Prostate gland (tissue), 2 donors: ENCODE measurements around the gene ECE1.

Source experiments
- POLR2A ChIP-seq: fragments of 450-650 bp; IDR thresholded peaks from one replicate; pipeline ENCODE4 v1.6.1; 2016; ENCODE audit warnings: antibody characterized with exemption, mild to moderate bottlenecking
- POLR2AphosphoS5 ChIP-seq: sonication (generic); formaldehyde crosslinking; IDR thresholded peaks from one replicate; pipeline ENCODE4 v1.6.1; 2017; ENCODE audit warnings: antibody characterized with exemption
- TF ChIP-seq, protein P1 (sequence below), 4 experiments: fragments of 200-600 bp in 2 of 4; fragments of 450-650 bp in 2 of 4; sonication (generic) in 2 of 4; IDR thresholded peaks; 1 replicate in 3 of 4; 2 replicates in 1 of 4; pipeline ENCODE4 v1.5.1; 2016 to 2019; ENCODE audit warnings: antibody characterized with exemption in 4 of 4, mild to moderate bottlenecking in 2 of 4, moderate library complexity in 2 of 4

GRCh38 chr1:21263052-21263429 is 27.2 kb downstream of the ECE1 start:
- TF ChIP-seq, protein P1, sequence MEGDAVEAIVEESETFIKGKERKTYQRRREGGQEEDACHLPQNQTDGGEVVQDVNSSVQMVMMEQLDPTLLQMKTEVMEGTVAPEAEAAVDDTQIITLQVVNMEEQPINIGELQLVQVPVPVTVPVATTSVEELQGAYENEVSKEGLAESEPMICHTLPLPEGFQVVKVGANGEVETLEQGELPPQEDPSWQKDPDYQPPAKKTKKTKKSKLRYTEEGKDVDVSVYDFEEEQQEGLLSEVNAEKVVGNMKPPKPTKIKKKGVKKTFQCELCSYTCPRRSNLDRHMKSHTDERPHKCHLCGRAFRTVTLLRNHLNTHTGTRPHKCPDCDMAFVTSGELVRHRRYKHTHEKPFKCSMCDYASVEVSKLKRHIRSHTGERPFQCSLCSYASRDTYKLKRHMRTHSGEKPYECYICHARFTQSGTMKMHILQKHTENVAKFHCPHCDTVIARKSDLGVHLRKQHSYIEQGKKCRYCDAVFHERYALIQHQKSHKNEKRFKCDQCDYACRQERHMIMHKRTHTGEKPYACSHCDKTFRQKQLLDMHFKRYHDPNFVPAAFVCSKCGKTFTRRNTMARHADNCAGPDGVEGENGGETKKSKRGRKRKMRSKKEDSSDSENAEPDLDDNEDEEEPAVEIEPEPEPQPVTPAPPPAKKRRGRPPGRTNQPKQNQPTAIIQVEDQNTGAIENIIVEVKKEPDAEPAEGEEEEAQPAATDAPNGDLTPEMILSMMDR (IDR thresholded peaks at IDR 0.05), result no peak
- TF ChIP-seq POLR2AphosphoS5 (no peak), POLR2A (no peak)
